Aortic smooth muscle cell (primary cell): ENCODE results near the gene NAA20. TPM values are rescaled to one million over a fixed set of nuclear protein-coding genes. Genes with fewer than 3 reads are reported as not detected.

Source experiments
- total RNA-seq: library from RNA; depleted of rRNA; stranded (reverse); fragments of >200 nt; gene quantifications from 2 replicates; pipeline ENCODE4 v1.2.3, GENCODE V29; 2014

NAA20 gene
- total RNA-seq = 49.5 and 51.9 TPM in 2 replicates

GRCh38 chr20:20017001-20017843 lies at the start of gene NAA20:
NAA20 (plus strand) TSS chr20:20017362; CDS start chr20:20017397, 35 bp downstream.

DNA sequence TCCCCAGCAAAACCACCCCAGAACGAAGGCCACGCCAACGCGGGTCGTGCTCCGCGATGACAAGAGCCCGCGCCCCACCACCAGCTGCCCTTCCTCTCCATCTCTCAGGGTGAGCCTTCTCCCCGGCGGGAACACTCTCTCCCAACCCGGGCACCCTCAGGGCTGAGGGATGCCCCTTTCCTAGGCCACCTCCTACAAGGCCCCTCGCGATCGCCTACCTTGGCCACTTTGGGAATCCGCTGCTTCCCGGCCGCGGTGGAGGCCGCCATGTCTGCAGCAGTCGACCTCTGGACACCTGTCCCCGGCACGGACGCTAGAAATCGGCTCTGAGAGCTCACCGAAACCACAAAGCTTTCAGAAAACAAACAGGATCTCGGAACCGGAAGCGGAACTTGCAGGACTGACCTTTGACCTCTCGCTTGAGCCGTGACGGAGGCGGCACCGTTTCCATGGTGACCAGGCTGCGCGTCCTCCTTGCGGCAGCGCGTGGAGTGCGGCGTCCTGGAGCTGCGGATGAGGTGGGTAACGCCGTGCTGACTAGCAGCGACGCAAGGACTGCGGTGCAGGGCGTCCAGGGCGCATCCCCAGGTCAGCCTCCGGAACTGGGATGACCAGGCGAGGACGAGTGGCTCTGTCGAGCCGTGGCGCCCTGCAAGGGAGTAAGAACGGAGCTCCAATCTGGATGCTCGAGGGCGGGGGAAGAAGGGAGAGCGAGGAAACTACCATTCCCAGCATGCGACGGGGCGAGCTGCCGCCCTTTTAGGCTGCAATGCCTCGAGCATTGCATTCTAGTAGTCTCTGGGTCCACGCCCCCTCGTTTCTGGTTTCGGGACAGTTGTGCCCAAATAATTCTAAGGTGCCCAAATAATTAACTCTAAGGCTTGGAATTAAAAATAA lies 35.2 kb downstream of the NAA20 start, which contains the start of the genes CFAP61 and CRNKL1:
TSS of gene CFAP61 (plus strand) at position 459 of the 897 bp plus-strand sequence. CDS start 4,122 bp downstream, outside the sequence.
TSS of gene CRNKL1 (minus strand) at position 393 of the 897 bp plus-strand sequence. CDS start at position 269, 124 bp downstream.

Other genes starting within 250 kb of the NAA20 start
- 26.6 and 33.8 TPM in 2 replicates for gene CRNKL1, start 35.1 kb downstream of the NAA20 start, total RNA-seq
- 0.12 and 0.13 TPM in 2 replicates for gene CFAP61, start 35.2 kb downstream of the NAA20 start, total RNA-seq